Measurements from ENCODE around the gene PANK2.

- TF ChIP-seq CTCF (IDR thresholded peaks at IDR 0.05), result no peak
- no peak for TF ChIP-seq POLR2AphosphoS5 (IDR thresholded peaks at IDR 0.05)
- TF ChIP-seq POLR2A (IDR thresholded peaks at IDR 0.05), result no peak
Observed at GRCh38 chr20:3937618-3938017, 48.4 kb downstream of the PANK2 start.

Measured in upper lobe of left lung (tissue), 4 donors.